Aorta (tissue), 5 donors: ENCODE results near the gene MGST2. TPM values are rescaled to one million over a fixed set of nuclear protein-coding genes. Genes with fewer than 3 reads are reported as not detected.

Source experiments
- ATAC-seq: fragments of 200-7000 bp; cut with Tn5 transposase; one replicate; pipeline ENCODE4 v1.9.1; 2022; ENCODE audit warnings: moderate library complexity; ENCODE audit not compliant: low FRiP score
- DNase-seq, 2 donors: peaks; one replicate each; pipeline ENCODE4 v3.0.0-alpha.2; 2020
- H3K27ac ChIP-seq, 2 donors: one replicate each; pipeline ENCODE4 v1.5.1; 2013; ENCODE audit warnings: low read length in 2 of 2, mild to moderate bottlenecking in 2 of 2, moderate library complexity in 2 of 2, control low read depth in 1 of 2, inconsistent platforms in 1 of 2, low read depth in 1 of 2
- H3K27me3 ChIP-seq, 2 donors: one replicate each; pipeline ENCODE4 v1.6.1; 2013; ENCODE audit warnings: control low read depth in 1 of 2, low read length in 1 of 2, mild to moderate bottlenecking in 1 of 2, moderate library complexity in 1 of 2; ENCODE audit not compliant: insufficient read depth in 2 of 2, control insufficient read depth in 1 of 2
- H3K36me3 ChIP-seq, 2 donors: one replicate each; pipeline ENCODE4 v1.6.1; 2013; ENCODE audit warnings: control low read depth in 1 of 2, low read length in 1 of 2, mild to moderate bottlenecking in 1 of 2; ENCODE audit not compliant: insufficient read depth in 2 of 2, control insufficient read depth in 1 of 2
- H3K4me1 ChIP-seq, 2 donors: one replicate each; pipeline ENCODE4 v1.6.1; 2013; ENCODE audit warnings: low read length in 2 of 2, control low read depth in 1 of 2, mild to moderate bottlenecking in 1 of 2, moderate library complexity in 1 of 2; ENCODE audit not compliant: insufficient read depth in 2 of 2, control insufficient read depth in 1 of 2
- H3K4me3 ChIP-seq, 2 donors: one replicate each; pipeline ENCODE4 v1.5.1; 2013; ENCODE audit warnings: low read length in 2 of 2, control low read depth in 1 of 2, mild to moderate bottlenecking in 1 of 2
- H3K9me3 ChIP-seq: one replicate; pipeline ENCODE4 v1.6.1; 2013; ENCODE audit warnings: mild to moderate bottlenecking, low read length; ENCODE audit not compliant: control insufficient read depth
- WGBS, 2 donors: extraction: QIAGEN DNeasy Blood & Tissue Kit; methylation state at CpG; one replicate each; pipeline ENCODE4 v1.1.7; 2013; 5-methylcytosine and 5-hydroxymethylcytosine counted together
- intact Hi-C, 2 donors: fragments of 100-400 bp; cut with DNase I; formaldehyde crosslinking; loops; one replicate each; pipeline versions ENCODE4 v1.14.2 to v1.15.0; 2022
- polyA plus RNA-seq, 2 donors: library from polyadenylated mRNA; stranded (reverse); fragments of 200-250 nt; gene quantifications; one replicate each; pipeline ENCODE4 v1.2.3, GENCODE V29; 2013
- total RNA-seq, 2 donors: library from RNA; stranded (reverse); fragmentation: NEBNext Ultra II Directional; extraction: Animal tissue kit (Norgen Biotek cat#: 25700); gene quantifications; one replicate each; pipeline ENCODE4 v1.2.1, GENCODE V29; 2021
- donor health status: healthy with polysubstance abuse.
- donor health status: Bipolar disorder and iron deficiency.
- donor health status: DM: no; HTN: no; CAD: no.
- donor health status: DM: no; HTN: no; CAD: no.
- donor health status: DM: yes; HTN: yes; CAD: no.

Gene MGST2
- total and polyA plus RNA-seq, 4 donors, result 36.0 to 48.7 (median 44.6) TPM

DNA sequence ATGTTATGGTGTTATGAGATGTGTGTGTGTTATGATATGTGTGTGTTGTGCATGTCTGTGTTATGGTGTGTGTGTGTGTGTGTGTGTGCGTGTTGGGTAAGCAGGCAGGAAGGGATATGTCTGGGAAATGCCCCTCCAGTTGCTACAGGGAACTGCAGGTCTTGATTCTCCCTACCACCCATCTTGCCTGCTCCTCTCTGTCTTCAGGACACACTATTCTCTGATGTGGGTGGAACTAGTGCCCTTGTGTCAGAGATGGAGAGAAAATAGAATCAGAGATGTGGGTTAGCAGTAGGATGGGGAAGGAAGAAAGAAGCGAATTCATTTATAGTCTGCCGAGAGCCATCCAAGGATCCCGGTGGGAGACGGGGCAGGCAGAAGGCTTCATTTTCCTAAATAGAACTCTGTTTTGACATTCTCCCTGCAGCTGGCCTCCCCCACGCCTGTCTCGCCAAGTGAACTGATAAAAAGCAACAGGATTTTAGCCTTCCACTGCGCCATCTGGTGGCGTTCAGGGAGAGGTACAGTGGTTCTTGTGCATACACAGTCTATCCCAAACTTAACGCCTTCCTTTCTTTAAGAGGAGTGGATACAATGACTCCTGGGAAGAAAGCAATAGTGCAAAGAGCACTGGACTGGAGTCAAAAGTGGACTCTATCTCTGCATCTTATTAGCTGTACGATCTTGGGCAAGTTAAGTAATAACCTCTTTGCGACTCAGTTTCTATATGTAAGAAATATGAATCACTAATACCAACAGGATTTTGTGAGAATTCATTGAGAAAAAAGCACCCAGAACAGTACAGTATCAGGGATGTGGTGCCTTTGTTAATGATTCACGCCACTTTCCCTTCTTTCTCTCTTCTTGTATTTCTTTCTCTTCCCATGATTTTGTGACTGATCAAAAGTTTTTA is 14.1 kb upstream of the MGST2 start:
- H3K27me3 ChIP-seq, result no peaks in the 10 kb centered on the region
- H3K9me3 ChIP-seq, result no peaks in the 10 kb centered on the region
- ATAC-seq, result peak; percentile 91
- H3K4me3 ChIP-seq, result no peak overlapping the region
- DNase-seq, result peak; percentile 89 to 92
- no peaks in the 10 kb centered on the region for H3K36me3 ChIP-seq
- no peaks in the 10 kb centered on the region for H3K4me1 ChIP-seq
- WGBS, 2 donors, result 10 to 16% methylated on average over 13 of the region's 13 CpGs
- intact Hi-C loops, result loop anchor here (1.0 to 10.0 kb wide), 4 partner anchors 48 to 673 kb away; no protein-coding TSS in a partner anchor
- no peak overlapping the region for H3K27ac ChIP-seq

DNA sequence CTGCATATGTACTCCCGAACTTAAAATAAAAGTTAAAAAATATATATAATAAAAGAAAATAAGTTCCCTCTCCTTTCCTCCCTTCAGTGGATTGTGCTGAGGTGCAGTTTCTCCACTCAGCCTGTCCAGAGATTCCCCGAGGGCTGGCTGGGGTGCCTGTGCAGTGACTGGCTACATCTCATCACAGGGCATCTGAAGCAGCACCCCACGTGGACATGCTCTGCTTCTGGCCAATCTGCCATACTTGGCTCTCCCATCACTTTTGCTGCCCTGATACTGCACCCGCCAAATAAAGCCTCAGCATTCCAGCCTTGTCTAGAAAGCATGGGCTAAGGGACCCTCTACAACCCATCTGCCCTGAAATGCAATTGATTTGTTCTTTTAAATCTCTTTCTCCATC is 11.1 kb upstream of the MGST2 start:
- ATAC-seq, result no peak
- no peaks in the 10 kb centered on the region for H3K4me1 ChIP-seq
- intact Hi-C loops, result loop anchor here (5.0 to 10.0 kb wide), 2 partner anchors 52 to 670 kb away; no protein-coding TSS in a partner anchor
- no peaks in the 10 kb centered on the region for H3K27me3 ChIP-seq
- no peak overlapping the region for H3K4me3 ChIP-seq
- no peaks in the 10 kb centered on the region for H3K36me3 ChIP-seq
- DNase-seq, result no peak
- H3K9me3 ChIP-seq, result no peaks in the 10 kb centered on the region
- H3K27ac ChIP-seq, result no peak overlapping the region
- WGBS, 2 donors, result 61% methylated on average over 4 of the region's 4 CpGs

DNA sequence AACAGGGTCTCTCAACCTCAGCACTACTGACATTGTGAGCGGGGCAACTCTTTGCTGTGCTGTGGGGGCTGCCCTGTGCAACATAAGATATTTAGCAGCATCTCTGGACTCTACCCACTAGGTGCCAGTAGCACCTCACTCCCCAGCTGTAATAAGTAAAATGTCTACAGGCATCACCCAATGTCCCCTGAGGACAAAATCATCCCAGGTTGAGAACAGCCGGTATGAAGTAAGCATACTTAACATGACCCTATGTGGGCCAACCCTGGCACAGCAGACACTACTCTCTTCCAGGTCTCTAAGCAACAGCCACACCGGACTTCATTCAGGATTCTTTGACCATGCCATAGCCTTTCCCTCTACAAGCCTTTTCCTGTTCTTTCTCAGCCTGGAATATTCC is 10.5 kb upstream of the MGST2 start:
- no peak for DNase-seq
- intact Hi-C loops, result loop anchor here in 1 of 2 donors (5.0 to 10.0 kb wide), 2 partner anchors 597 to 670 kb away; no protein-coding TSS in a partner anchor

DNA sequence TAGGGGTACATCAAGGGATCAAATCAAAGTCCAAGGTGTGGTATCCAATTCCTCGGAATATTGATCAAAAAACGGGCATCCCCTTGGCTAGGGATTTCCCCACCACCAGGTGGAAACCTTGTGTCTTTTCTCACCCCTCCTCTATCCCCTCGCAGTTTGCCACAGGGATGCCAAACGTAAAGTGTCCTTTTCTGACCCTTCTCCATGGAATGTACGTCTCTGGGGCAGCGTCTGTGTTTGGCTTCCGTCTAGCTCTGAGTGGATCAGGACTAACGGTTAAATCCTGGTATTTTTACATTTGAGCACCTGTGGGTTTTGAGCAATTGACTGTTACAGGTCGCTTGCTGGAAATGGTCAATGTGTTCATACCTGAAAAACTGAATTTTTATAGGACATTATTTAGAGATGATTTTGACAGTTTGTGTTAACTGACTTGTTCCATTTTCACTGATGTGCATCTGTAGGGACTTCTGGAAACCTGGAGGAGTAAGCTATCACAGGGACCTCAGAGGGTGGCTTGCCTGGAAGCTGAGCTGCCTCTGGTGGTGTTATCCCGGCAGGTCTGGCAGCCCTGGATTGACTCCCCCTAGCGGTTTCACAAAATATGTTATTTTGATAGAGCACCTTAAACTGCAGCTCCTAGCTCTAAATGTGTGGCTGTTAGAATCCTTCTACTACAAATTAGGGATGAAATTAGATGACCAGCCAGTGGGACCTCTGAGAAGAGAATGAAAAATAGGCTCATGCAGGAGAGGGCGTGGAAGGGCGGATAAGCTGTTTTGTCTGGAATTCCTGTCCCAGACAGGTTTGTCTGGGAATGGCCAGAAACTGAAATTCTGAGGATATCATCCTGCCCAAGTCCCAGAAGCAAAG is 8.8 kb upstream of the MGST2 start:
- intact Hi-C loops, result loop anchor here in 1 of 2 donors (5.0 to 10.0 kb wide), 2 partner anchors 595 to 668 kb away; no protein-coding TSS in a partner anchor
- Histone ChIP-seq H3K36me3 (no peaks in the 10 kb centered on the region), H3K9me3 (no peaks in the 10 kb centered on the region), H3K4me1 (no peaks in the 10 kb centered on the region), H3K27ac (no peak overlapping the region), H3K27me3 (no peaks in the 10 kb centered on the region), H3K4me3 (no peak overlapping the region)
- 37 to 38% methylated on average over 13 of the region's 13 CpGs for WGBS, 2 donors
- DNase-seq, result peak; percentile 64 to 77
- peak; percentile 87 for ATAC-seq

More for the DNA sequence above, 10.5 kb upstream of the MGST2 start:
- no peaks in the 10 kb centered on the region for H3K9me3 ChIP-seq
- WGBS, 2 donors, result 32 to 33% methylated on average over 3 of the region's 3 CpGs
- no peaks in the 10 kb centered on the region for H3K27me3 ChIP-seq
- no peaks in the 10 kb centered on the region for H3K4me1 ChIP-seq
- peak; percentile 49 for ATAC-seq
- H3K4me3 ChIP-seq, result no peak overlapping the region
- no peak overlapping the region for H3K27ac ChIP-seq
- H3K36me3 ChIP-seq, result no peaks in the 10 kb centered on the region

DNA sequence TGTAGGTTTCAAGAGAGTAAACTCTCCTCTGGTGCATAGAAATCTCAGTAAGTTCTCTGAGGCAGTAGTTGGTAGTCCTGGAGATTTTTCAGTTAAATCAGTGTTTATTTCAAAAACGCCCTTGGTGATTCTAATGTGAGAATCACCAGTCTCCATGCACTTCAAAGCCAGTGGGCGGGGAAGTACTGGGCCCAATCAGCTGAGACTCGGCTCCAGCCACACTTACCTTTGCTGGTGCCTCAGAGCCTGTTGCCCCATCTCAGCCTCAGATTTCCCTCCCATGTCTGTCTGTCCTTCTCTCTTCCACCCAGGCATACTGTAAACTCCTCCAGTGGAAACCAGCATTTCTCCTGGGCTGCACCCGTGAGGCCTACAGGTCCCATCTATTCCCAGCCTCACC is 7.4 kb upstream of the MGST2 start:
- Histone ChIP-seq H3K4me1 (no peaks in the 10 kb centered on the region), H3K36me3 (no peaks in the 10 kb centered on the region), H3K9me3 (no peaks in the 10 kb centered on the region), H3K27me3 (no peaks in the 10 kb centered on the region), H3K4me3 (no peak overlapping the region), H3K27ac (no peak overlapping the region)
- DNase-seq (no peak), ATAC-seq (no peak)
- 86 to 87% methylated on average over 4 of the region's 4 CpGs for WGBS, 2 donors
- intact Hi-C loops, result loop anchor here in 1 of 2 donors (5.0 to 10.0 kb wide), 2 partner anchors 594 to 667 kb away; no protein-coding TSS in a partner anchor

DNA sequence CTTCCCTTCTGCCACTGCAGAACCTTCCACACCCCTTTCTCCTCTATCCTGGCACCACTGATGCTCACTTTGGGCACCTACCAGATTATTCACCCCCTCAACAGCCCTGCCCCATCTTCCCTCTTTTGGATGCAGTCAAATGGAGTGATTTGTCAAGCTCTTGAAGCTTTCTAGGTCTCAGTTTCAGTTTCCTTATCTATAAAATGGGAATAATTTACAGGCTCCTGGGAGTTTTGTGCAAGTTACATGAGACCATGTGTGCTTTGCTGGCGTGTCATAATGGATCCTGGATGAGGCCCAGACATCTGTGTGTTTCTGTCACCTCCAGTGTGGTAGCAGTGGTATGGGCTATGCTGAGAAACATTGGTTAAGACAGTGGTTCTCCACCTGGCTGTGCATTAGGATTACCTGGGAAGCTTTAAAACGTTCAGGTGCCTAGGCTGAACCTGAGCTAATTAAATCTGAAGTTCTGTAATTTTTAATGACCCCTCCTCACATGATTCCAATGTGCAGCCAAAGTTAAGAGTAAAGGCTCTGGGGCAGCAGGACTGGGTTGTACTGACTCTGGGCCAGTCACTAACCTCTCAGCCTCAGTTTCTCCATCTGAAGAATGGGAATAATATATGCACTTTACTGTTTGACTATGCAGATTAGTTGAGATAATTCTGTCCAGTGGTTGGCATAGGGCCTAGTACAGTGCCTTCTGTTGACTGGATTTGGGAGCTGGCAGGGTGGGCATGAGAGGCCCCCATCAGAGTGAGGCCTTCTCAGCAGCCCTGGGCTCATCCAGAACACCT is 6.8 kb upstream of the MGST2 start:
- WGBS, 2 donors, result 88 to 90% methylated on average over 2 of the region's 2 CpGs

DNA sequence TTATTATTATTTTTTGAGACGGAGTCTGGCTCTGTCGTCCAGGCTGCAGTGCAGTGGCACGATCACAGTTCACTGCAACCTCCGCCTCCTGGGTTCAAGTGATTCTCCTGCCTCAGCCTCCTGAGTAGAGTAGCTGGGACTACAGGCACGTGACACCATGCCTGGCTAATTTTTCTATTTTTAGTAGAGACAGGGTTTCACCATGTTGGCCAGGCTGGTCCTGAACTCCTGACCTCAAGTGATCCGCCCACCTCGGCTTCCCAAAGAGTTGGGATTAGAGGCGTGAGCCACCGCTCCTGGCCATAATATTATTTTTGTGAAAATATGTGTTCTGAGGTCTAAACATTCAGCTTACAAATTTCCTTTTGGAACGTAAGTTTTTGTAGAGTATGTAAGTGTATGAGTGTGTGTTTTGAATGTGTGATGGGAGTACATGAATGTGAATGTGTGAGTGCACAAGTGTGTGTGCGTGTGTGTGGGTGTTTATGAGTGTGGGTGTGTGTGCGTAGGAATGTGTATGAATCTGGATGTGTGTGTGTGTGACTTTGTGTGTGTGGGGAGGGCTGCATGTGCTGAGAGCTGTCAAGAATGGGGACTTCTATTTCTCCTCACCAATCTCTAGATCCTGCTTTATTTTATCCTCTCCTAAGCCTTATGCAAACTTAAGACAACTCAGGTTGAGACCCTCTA is 5.7 kb upstream of the MGST2 start:
- H3K4me1 ChIP-seq, result no peaks in the 10 kb centered on the region
- H3K4me3 ChIP-seq, result no peak overlapping the region
- intact Hi-C loops, result loop anchor here in 1 of 2 donors (5.0 to 10.0 kb wide), 2 partner anchors 592 to 665 kb away; no protein-coding TSS in a partner anchor
- no peak for DNase-seq
- H3K36me3 ChIP-seq, result no peaks in the 10 kb centered on the region
- no peak overlapping the region for H3K27ac ChIP-seq
- ATAC-seq, result no peak
- 86% methylated on average over 12 of the region's 12 CpGs for WGBS, 2 donors
- H3K27me3 ChIP-seq, result no peaks in the 10 kb centered on the region
- no peaks in the 10 kb centered on the region for H3K9me3 ChIP-seq

More for the DNA sequence above, 6.8 kb upstream of the MGST2 start:
- intact Hi-C loops, result loop anchor here in 1 of 2 donors (5.0 to 10.0 kb wide), 2 partner anchors 594 to 666 kb away; no protein-coding TSS in a partner anchor
- no peak overlapping the region for H3K4me3 ChIP-seq
- H3K9me3 ChIP-seq, result no peaks in the 10 kb centered on the region
- ATAC-seq (no peak), DNase-seq (no peak)
- H3K27ac ChIP-seq, result no peak overlapping the region
- H3K36me3 ChIP-seq, result no peaks in the 10 kb centered on the region
- no peaks in the 10 kb centered on the region for H3K27me3 ChIP-seq
- H3K4me1 ChIP-seq, result no peaks in the 10 kb centered on the region
